K562 (cell line): ENCODE measurements around the gene PIF1. TPM values are rescaled to one million over a fixed set of nuclear protein-coding genes. Genes with fewer than 3 reads are reported as not detected.
"Not testable (repeated sequence)": the region's sequence is repeated elsewhere in the genome, so short reads cannot be mapped to it uniquely, and the experiment has no call there.

Experiments
- ATAC-seq: fragments of 200-7000 bp; cut with Tn5 transposase; 3 replicates; pipeline ENCODE4 v1.9.1; 2020; ENCODE audit warnings: moderate library complexity
- BruUV-seq: library from RNA; stranded (reverse); fragments of 400-500 nt; replicated peaks from 2 replicates; lab custom pipeline; 2021; lab: Mats Ljungman, UMichigan
- CTCF ChIA-PET: fragments of 300-600 bp; formaldehyde crosslinking; extraction: SDS; loops from one replicate; lab custom pipeline; 2021; ENCODE audit warnings: low intra/inter-chr PET ratio; lab: Yijun Ruan, JAX
- POLR2A ChIA-PET: fragments of 300-600, 350-650 bp; sonication (Branson Sonifier 250); formaldehyde crosslinking; extraction: SDS; loops from one replicate; lab custom pipeline; 2021; ENCODE audit warnings: antibody characterized with exemption, inconsistent platforms; lab: Yijun Ruan, JAX
- DNase-seq, 4 experiments: peaks; one replicate each; pipeline versions ENCODE4 v3.0.0 to v3.0.0-alpha.2; 2011 to 2018; ENCODE audit warnings: low spot score in 3 of 4, mixed read lengths in 3 of 4; ENCODE audit errors: extremely low read depth in 1 of 4
- FAIRE-seq: peaks from 2 replicates; lab custom pipeline; 2011; peaks lifted over from hg19 to GRCh38; lab: Jason Lieb, UNC
- H2AFZ ChIP-seq: 2 replicates; pipeline ENCODE4 v1.6.0; 2011; ENCODE audit warnings: low read depth, low read length, control low read depth, inconsistent platforms
- H3K27ac ChIP-seq: fragments of 200-600 bp; 3 replicates; pipeline ENCODE4 v1.8.0; 2011; ENCODE audit warnings: low read depth, mild to moderate bottlenecking, control low read depth, inconsistent platforms, low read length, moderate library complexity, mixed read lengths; ENCODE audit errors: extremely low read depth
- H3K27me3 ChIP-seq, 2 experiments: fragments of 300-600 bp in 1 of 2; 2 replicates in 1 of 2; 3 replicates in 1 of 2; pipeline versions ENCODE4 v1.6.0 to v1.8.0; 2011; ENCODE audit warnings: inconsistent platforms in 2 of 2, low read length in 2 of 2, mild to moderate bottlenecking in 1 of 2, mixed read lengths in 1 of 2, moderate library complexity in 1 of 2; ENCODE audit not compliant: control insufficient read depth in 2 of 2, insufficient read depth in 2 of 2
- H3K36me3 ChIP-seq: fragments of 300-600 bp; 3 replicates; pipeline ENCODE4 v1.8.0; 2011; ENCODE audit warnings: mild to moderate bottlenecking, low read length, inconsistent platforms; ENCODE audit not compliant: control insufficient read depth, insufficient read depth
- H3K4me1 ChIP-seq, 2 experiments: fragments of 200-600 bp in 1 of 2; replicated peaks in 1 of 2; 2 replicates in 1 of 2; 3 replicates in 1 of 2; pipeline versions ENCODE4 v1.5.1 to v1.8.0; 2011; ENCODE audit warnings: inconsistent platforms in 2 of 2, low read length in 2 of 2, mild to moderate bottlenecking in 1 of 2, mixed read lengths in 1 of 2, moderate library complexity in 1 of 2; ENCODE audit not compliant: control insufficient read depth in 2 of 2, insufficient read depth in 2 of 2
- H3K4me2 ChIP-seq: 2 replicates; pipeline ENCODE4 v1.6.1; 2011; ENCODE audit warnings: low read length, control low read depth, inconsistent platforms, mixed read lengths; ENCODE audit not compliant: insufficient read depth
- H3K4me3 ChIP-seq: fragments of 200-600 bp; sonication (generic), shearing (Covaris generic); 2 replicates; pipeline ENCODE4 v1.5.1; 2016; ENCODE audit warnings: control low read depth, inconsistent platforms
- H3K79me2 ChIP-seq: fragments of 200-600 bp; 3 replicates; pipeline ENCODE4 v1.8.0; 2011; ENCODE audit warnings: low read length, inconsistent platforms; ENCODE audit not compliant: control insufficient read depth, insufficient read depth
- H3K9ac ChIP-seq, 2 experiments: 2 replicates each; pipeline versions ENCODE4 v1.6.0 to v1.6.1; 2011; ENCODE audit warnings: low read depth in 2 of 2, low read length in 2 of 2, control low read depth in 1 of 2, inconsistent platforms in 1 of 2, mild to moderate bottlenecking in 1 of 2, mixed read lengths in 1 of 2; ENCODE audit not compliant: insufficient read depth in 1 of 2
- H3K9me1 ChIP-seq: one replicate; pipeline ENCODE4 v1.6.0; 2011; ENCODE audit warnings: inconsistent platforms, mild to moderate bottlenecking, low read length, moderate library complexity; ENCODE audit not compliant: control insufficient read depth, insufficient read depth
- H3K9me3 ChIP-seq: replicated peaks from 2 replicates; pipeline ENCODE4 v1.5.1; 2011; ENCODE audit warnings: low read depth, low read length, inconsistent platforms; ENCODE audit not compliant: control insufficient read depth, insufficient read depth
- H4K20me1 ChIP-seq: replicated peaks from 2 replicates; pipeline ENCODE4 v1.6.1; 2011; ENCODE audit warnings: low read length, inconsistent platforms, mixed read lengths; ENCODE audit not compliant: control insufficient read depth, insufficient read depth
- ZNF384 ChIP-seq: IDR thresholded peaks from 2 replicates; pipeline ENCODE4 v1.6.1; 2012; ENCODE audit warnings: low read depth, low read length, improper control_type of control experiment
- WGBS: fragments of 100-300 bp; shearing (Covaris generic); methylation state at CpG from one replicate; pipeline ENCODE4 v1.1.6; 2016; ENCODE audit warnings: low coverage, mixed read lengths; ENCODE audit not compliant: insufficient coverage; ENCODE audit errors: missing lambda C conversion rate; 5-methylcytosine and 5-hydroxymethylcytosine counted together
- in situ Hi-C: fragments of 300-500 bp; cut with MboI; formaldehyde crosslinking; loops from 4 replicates; pipeline ENCODE4 v1.15.0; 2018; ENCODE audit warnings: inconsistent platforms, mixed read lengths
- intact Hi-C: fragments of 100-400 bp; cut with micrococcal nuclease; formaldehyde crosslinking; loops from 2 replicates; pipeline ENCODE4 v1.14.2; 2022
- polyA plus RNA-seq, 8 experiments: library from polyadenylated mRNA; depleted of rRNA in 4 of 8; stranded (reverse) in 5 of 8; unstranded in 3 of 8; fragments of >200 nt; fragmentation: Nextera tagmentation in 2 of 8; fragmentation: Illumina TruSeq in 1 of 8; extraction: Ambion mirVana in 2 of 8; extraction: Trizol in 1 of 8; gene quantifications; 2 replicates each; pipeline versions ENCODE4 v1.2.1 to v1.2.3, GENCODE V29; 2011 to 2014; ENCODE audit warnings: inconsistent platforms in 1 of 8, missing spikeins in 1 of 8
- total RNA-seq, 7 experiments: library from RNA; depleted of rRNA in 6 of 7; stranded (reverse); fragments of >200 nt in 6 of 7; fragmentation: Illumina TruSeq in 2 of 7; extraction: Trizol in 2 of 7; gene quantifications; 2 replicates each; pipeline versions ENCODE4 v1.2.1 to v1.2.3, GENCODE V29; 2011 to 2021; ENCODE audit warnings: low replicate concordance in 1 of 7
- TF ChIP-seq, protein P1 (sequence below): fragments of 450-650 bp; IDR thresholded peaks from 2 replicates; pipeline ENCODE4 v1.6.1; 2018; ENCODE audit not compliant: partially characterized antibody

PIF1 gene
- total and polyA plus RNA-seq, 9 of the 15 experiments (the other 6 are each of a cell fraction or from before 2014, with no cell fraction given): 1.1 to 37.9 (median 11.5) TPM

DNA sequence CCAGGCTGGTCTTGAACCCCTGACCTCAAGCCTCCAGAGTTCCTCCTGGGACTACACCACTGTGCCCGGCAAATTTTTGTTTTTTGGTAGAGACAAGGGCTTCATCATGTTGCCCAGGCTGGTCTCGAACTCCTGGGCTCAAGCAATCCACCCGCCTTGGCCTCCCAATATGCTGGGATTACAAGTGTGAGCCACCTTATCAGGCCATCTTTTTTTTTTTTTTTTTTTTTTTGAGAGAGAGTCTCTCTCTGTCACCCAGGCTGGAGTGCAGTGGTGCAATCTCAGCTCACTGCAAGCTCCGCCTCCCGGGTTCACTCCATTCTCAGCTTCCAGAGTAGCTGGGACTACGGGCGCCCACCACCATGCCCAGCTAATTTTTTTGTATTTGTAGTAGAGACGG lies 11.2 kb downstream of the PIF1 start:
- H3K9ac ChIP-seq, H3K4me3 ChIP-seq, H2AFZ ChIP-seq, H3K9me1 ChIP-seq, CTCF ChIA-PET, H3K9me3 ChIP-seq, BruUV-seq, H3K27ac ChIP-seq, H3K79me2 ChIP-seq, H4K20me1 ChIP-seq, H3K27me3 ChIP-seq, H3K4me2 ChIP-seq, DNase-seq, FAIRE-seq: not testable (repeated sequence)
- peak; percentile 85 for TF ChIP-seq ZNF384
- TF ChIP-seq, protein P1, sequence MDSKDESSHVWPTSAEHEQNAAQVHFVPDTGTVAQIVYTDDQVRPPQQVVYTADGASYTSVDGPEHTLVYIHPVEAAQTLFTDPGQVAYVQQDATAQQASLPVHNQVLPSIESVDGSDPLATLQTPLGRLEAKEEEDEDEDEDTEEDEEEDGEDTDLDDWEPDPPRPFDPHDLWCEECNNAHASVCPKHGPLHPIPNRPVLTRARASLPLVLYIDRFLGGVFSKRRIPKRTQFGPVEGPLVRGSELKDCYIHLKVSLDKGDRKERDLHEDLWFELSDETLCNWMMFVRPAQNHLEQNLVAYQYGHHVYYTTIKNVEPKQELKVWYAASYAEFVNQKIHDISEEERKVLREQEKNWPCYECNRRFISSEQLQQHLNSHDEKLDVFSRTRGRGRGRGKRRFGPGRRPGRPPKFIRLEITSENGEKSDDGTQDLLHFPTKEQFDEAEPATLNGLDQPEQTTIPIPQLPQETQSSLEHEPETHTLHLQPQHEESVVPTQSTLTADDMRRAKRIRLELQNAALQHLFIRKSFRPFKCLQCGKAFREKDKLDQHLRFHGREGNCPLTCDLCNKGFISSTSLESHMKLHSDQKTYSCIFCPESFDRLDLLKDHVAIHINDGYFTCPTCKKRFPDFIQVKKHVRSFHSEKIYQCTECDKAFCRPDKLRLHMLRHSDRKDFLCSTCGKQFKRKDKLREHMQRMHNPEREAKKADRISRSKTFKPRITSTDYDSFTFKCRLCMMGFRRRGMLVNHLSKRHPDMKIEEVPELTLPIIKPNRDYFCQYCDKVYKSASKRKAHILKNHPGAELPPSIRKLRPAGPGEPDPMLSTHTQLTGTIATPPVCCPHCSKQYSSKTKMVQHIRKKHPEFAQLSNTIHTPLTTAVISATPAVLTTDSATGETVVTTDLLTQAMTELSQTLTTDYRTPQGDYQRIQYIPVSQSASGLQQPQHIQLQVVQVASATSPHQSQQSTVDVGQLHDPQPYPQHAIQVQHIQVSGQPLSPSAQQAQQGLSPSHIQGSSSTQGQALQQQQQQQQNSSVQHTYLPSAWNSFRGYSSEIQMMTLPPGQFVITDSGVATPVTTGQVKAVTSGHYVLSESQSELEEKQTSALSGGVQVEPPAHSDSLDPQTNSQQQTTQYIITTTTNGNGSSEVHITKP: peak; percentile 55
- Histone ChIP-seq H3K4me1 (peaks cover 13% of the 10 kb centered on the region in 2 experiments), H3K36me3 (peaks cover 12% of the 10 kb centered on the region; the same call in 2 of the 3 replicates)
- in situ Hi-C loops (loop anchor here (5.0 kb wide), 1 partner anchor 82 kb away; no protein-coding TSS in a partner anchor), intact Hi-C loops (loop anchor here (10.0 kb wide), 1 partner anchor 91 kb away; no protein-coding TSS in a partner anchor)
- 55% methylated on average over 8 of the region's 8 CpGs for WGBS
- peak; percentile 9; the same call in 1 of the 3 replicates for ATAC-seq
- POLR2A ChIA-PET: interaction anchor here (0.6 to 1.9 kb wide), 2 partner anchors 10 to 11 kb away, joined by 4 to 6 read pairs; partner anchors contain the start of gene PIF1
